GM23248 (cell line): ENCODE data around the gene ICE2.

Experiments used
- EZH2 ChIP-seq: fragments of 200-600 bp; sonication (generic); IDR thresholded peaks from 2 replicates; pipeline ENCODE4 v1.6.1; 2018; ENCODE audit warnings: antibody characterized with exemption, mild to moderate bottlenecking; ENCODE audit not compliant: insufficient read depth, poor library complexity, severe bottlenecking
- EZH2phosphoT487 ChIP-seq: fragments of 200-600 bp; sonication (generic); IDR thresholded peaks from 2 replicates; pipeline ENCODE4 v1.6.1; 2018; ENCODE audit warnings: antibody characterized with exemption, moderate library complexity, mild to moderate bottlenecking, low read depth; ENCODE audit not compliant: insufficient read depth

- TF ChIP-seq EZH2phosphoT487 (no peak), EZH2 (no peak)
Measured at GRCh38 chr15:60460931-60461330, 18.0 kb downstream of the ICE2 start.
